ENCODE measurements around the gene C22orf23.

GRCh38 chr22:37926771-37927636, 26.4 kb downstream of the C22orf23 start:
- TF ChIP-seq CTCF (tag by site-specific recombination; IDR thresholded peaks at IDR 0.05) (no peak), ZNF133 (tag by site-specific recombination; IDR thresholded peaks at IDR 0.05) (no peak), ZNF366 (tag by site-specific recombination; conservative IDR thresholded peaks at IDR 0.05) (no peak), PBX3 (CRISPR knock-in tag; IDR thresholded peaks at IDR 0.05) (no peak), ZNF335 (tag by site-specific recombination; conservative IDR thresholded peaks at IDR 0.05) (no peak), ZBTB11 (tag by site-specific recombination; conservative IDR thresholded peaks at IDR 0.05; ENCODE audit: low read depth) (no peak), ZBTB8A (tag by site-specific recombination; IDR thresholded peaks at IDR 0.05) (no peak), ZNF664 (tag by site-specific recombination; IDR thresholded peaks at IDR 0.05) (no peak)
